ENCODE measurements around the gene KIAA1614.

Gene KIAA1614

GRCh38 chr1:180927348-180927747 lies 14.7 kb downstream of the KIAA1614 start:
- no peak for DNase-seq

- DNase-seq = no peak
Observed at GRCh38 chr1:180927841-180928240, 15.1 kb downstream of the KIAA1614 start.

- DNase-seq = no peak
Observed at GRCh38 chr1:180928331-180929230, 15.9 kb downstream of the KIAA1614 start.

- DNase-seq = no peak
Observed at GRCh38 chr1:180929389-180929788, 16.7 kb downstream of the KIAA1614 start.

- DNase-seq = no peak
Observed at GRCh38 chr1:180930687-180931086, 18.0 kb downstream of the KIAA1614 start.

GRCh38 chr1:180931529-180931928 lies 18.8 kb downstream of the KIAA1614 start:
- no peak for DNase-seq

GRCh38 chr1:180932378-180932777 lies 19.7 kb downstream of the KIAA1614 start:
- DNase-seq = no peak

GRCh38 chr1:180933141-180933540 lies 20.4 kb downstream of the KIAA1614 start:
- DNase-seq = no peak

- no peak for DNase-seq
Observed at GRCh38 chr1:180934563-180934962, 21.9 kb downstream of the KIAA1614 start.

- no peak for DNase-seq
Observed at GRCh38 chr1:180935326-180936109, 22.8 kb downstream of the KIAA1614 start.

- DNase-seq = no peak
Observed at GRCh38 chr1:180936110-180937011, 23.7 kb downstream of the KIAA1614 start.

- no peak for DNase-seq
Observed at GRCh38 chr1:180937012-180937372, 24.3 kb downstream of the KIAA1614 start.

GRCh38 chr1:180937624-180938225 lies 25.0 kb downstream of the KIAA1614 start:
- DNase-seq = no peak

- no peak for DNase-seq
Observed at GRCh38 chr1:180939073-180939710, 26.5 kb downstream of the KIAA1614 start.

GRCh38 chr1:180939711-180940103 lies 27.0 kb downstream of the KIAA1614 start:
- no peak for DNase-seq

GRCh38 chr1:180940445-180940844 lies 27.7 kb downstream of the KIAA1614 start:
- DNase-seq = no peak

- DNase-seq = no peak
Observed at GRCh38 chr1:180941518-180942275, 29.0 kb downstream of the KIAA1614 start.

- no peak for DNase-seq
Observed at GRCh38 chr1:180945151-180945550, 32.5 kb downstream of the KIAA1614 start.

- no peak for DNase-seq
Observed at GRCh38 chr1:180945551-180945950, 32.9 kb downstream of the KIAA1614 start.

GRCh38 chr1:180946056-180946455 lies 33.4 kb downstream of the KIAA1614 start:
- no peak for DNase-seq
